Karpas-422 (cell line): ENCODE data around the gene MED13L. TPM values are rescaled to one million over a fixed set of nuclear protein-coding genes. Genes with fewer than 3 reads are reported as not detected.

Experiments used
- DNase-seq: peaks from one replicate; pipeline ENCODE4 v3.0.0-alpha.2; 2015
- H2AFZ ChIP-seq: fragments of 200-600 bp; sonication (generic); 2 replicates; pipeline ENCODE4 v1.6.1; 2014; ENCODE audit warnings: antibody characterized with exemption, low read length, mixed read lengths
- H3K27ac ChIP-seq: fragments of 200-600 bp; sonication (generic); 2 replicates; pipeline ENCODE4 v1.5.1; 2014; ENCODE audit warnings: mild to moderate bottlenecking, low read length, moderate library complexity
- H3K27me3 ChIP-seq: fragments of 200-600 bp; sonication (generic); 2 replicates; pipeline ENCODE4 v1.6.1; 2014; ENCODE audit warnings: low read length, mixed read lengths
- H3K36me3 ChIP-seq: fragments of 200-600 bp; sonication (generic); 2 replicates; pipeline ENCODE4 v1.6.1; 2014; ENCODE audit warnings: low read length, mixed read lengths; ENCODE audit not compliant: insufficient read depth
- H3K4me1 ChIP-seq: fragments of 200-600 bp; sonication (generic); 2 replicates; pipeline ENCODE4 v1.6.1; 2014; ENCODE audit warnings: mild to moderate bottlenecking, low read length, mixed read lengths
- H3K4me2 ChIP-seq: fragments of 200-600 bp; sonication (generic); 2 replicates; pipeline ENCODE4 v1.6.1; 2014; ENCODE audit warnings: low read length, low read depth, mild to moderate bottlenecking; ENCODE audit not compliant: poor library complexity, severe bottlenecking
- H3K4me3 ChIP-seq: fragments of 200-600 bp; sonication (generic); 2 replicates; pipeline ENCODE4 v1.5.1; 2014; ENCODE audit warnings: mild to moderate bottlenecking, antibody characterized with exemption, low read length, mixed read lengths
- H3K79me2 ChIP-seq: fragments of 200-600 bp; sonication (generic); 2 replicates; pipeline ENCODE4 v1.6.1; 2014; ENCODE audit warnings: mild to moderate bottlenecking, low read length, mixed read lengths
- H3K9ac ChIP-seq: fragments of 200-600 bp; sonication (generic); 2 replicates; pipeline ENCODE4 v1.6.0; 2014; ENCODE audit warnings: low read length
- H3K9me2 ChIP-seq: fragments of 200-600 bp; sonication (generic), shearing (Covaris generic); replicated peaks from 2 replicates; pipeline ENCODE4 v1.6.0; 2014; ENCODE audit warnings: mild to moderate bottlenecking, low read length, moderate library complexity; ENCODE audit not compliant: insufficient read depth
- H3K9me3 ChIP-seq: fragments of 300-700, 200-600 bp; sonication (generic); 2 replicates; pipeline ENCODE4 v1.6.1; 2014; ENCODE audit warnings: low read length, mixed read lengths
- H4K20me1 ChIP-seq: fragments of 200-600 bp; sonication (generic); 2 replicates; pipeline ENCODE4 v1.6.1; 2014; ENCODE audit warnings: mild to moderate bottlenecking, antibody characterized with exemption, low read length, low read depth; ENCODE audit not compliant: insufficient read depth
- small RNA-seq: library from RNA; depleted of rRNA; stranded (forward); fragments of <200 nt; gene quantifications from one replicate; pipeline ENCODE3, GENCODE V24; 2014
- total RNA-seq: library from RNA; depleted of rRNA; stranded (reverse); fragments of >200 nt; shearing (Covaris generic); gene quantifications from 2 replicates; pipeline ENCODE4 v1.2.3, GENCODE V29; 2014; ENCODE audit warnings: low replicate concordance

Gene MED13L
- total RNA-seq, 1 experiment from 2014 or later = 37.5 TPM

- H3K4me2 ChIP-seq = no peak overlapping the region
- H3K79me2 ChIP-seq = no peaks in the 10 kb centered on the region
- H3K9me3 ChIP-seq = no peaks in the 10 kb centered on the region
- H3K9ac ChIP-seq = no peak overlapping the region
- H3K27me3 ChIP-seq = no peaks in the 10 kb centered on the region
- H3K9me2 ChIP-seq = no peaks in the 10 kb centered on the region
- no peaks in the 10 kb centered on the region for H4K20me1 ChIP-seq
- no peak for DNase-seq
- no peak overlapping the region for H2AFZ ChIP-seq
- no peaks in the 10 kb centered on the region for H3K36me3 ChIP-seq
- H3K4me1 ChIP-seq = no peaks in the 10 kb centered on the region
- H3K27ac ChIP-seq = no peak overlapping the region
- no peak overlapping the region for H3K4me3 ChIP-seq
Measured at GRCh38 chr12:115910057-115910456, 367.4 kb downstream of the MED13L start.

Small RNAs within 50 kb of the gene (small RNA-seq; reads per million reads assigned to genes)
- gene MIR620 = not detected
- not detected for gene RNU6-1188P
- gene SNRPGP18 = not detected
